ENCODE data around the gene P2RY13.

The P2RY13 gene

DNA sequence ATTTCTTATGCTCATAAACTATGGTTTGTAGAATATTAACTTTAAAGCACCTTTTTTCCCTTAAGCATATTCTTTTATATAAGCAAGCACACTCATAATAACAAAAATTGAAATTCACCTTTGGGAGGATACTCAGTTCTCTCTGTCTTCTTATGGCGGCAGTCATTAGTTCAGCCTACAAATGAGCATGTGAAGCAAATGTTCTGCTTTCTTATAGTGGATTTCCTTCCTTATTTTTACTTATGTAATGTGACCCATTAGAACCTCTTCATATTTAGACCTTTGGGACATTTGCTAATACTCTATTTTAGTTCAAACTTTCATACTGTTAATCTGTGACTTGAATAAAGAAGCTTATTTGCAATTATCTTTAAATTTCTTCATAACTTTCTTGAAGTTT is at the start of gene P2RY13:
TSS of gene P2RY13 (minus strand) at position 187 of the 400 bp plus-strand sequence. CDS start at position 166, 21 bp downstream.
- DNase-seq = no peak

DNA sequence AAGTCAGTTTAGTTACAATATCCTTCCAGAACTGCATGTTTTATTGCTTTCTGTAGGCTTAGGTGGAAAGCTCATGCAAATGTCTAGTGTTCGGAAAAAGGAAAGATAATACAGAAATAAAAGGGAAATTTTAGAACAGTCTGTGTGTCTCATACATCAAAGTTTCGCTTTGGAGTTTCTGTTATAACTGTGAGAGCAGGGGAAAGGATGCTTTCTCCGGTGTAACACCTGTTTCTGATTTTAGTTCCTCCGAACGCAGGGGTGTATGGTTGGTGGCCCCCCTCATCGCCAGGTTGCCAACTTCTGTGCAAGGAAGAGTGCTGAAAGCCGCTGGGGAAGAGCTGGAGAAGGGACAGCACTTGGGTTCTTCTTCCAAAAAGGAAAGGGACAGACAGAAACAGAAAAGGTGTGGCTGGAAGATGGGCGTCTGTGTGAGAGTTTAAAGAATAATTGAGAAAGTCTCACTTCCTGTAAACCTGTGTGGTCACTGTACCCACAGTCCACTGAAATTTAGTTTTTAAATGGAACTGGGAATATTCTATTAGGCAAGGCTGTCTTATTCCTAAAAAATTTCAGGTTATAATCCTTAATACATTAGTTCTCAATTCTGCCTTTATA is 48.5 kb upstream of the P2RY13 start:
- no peak for DNase-seq

DNA sequence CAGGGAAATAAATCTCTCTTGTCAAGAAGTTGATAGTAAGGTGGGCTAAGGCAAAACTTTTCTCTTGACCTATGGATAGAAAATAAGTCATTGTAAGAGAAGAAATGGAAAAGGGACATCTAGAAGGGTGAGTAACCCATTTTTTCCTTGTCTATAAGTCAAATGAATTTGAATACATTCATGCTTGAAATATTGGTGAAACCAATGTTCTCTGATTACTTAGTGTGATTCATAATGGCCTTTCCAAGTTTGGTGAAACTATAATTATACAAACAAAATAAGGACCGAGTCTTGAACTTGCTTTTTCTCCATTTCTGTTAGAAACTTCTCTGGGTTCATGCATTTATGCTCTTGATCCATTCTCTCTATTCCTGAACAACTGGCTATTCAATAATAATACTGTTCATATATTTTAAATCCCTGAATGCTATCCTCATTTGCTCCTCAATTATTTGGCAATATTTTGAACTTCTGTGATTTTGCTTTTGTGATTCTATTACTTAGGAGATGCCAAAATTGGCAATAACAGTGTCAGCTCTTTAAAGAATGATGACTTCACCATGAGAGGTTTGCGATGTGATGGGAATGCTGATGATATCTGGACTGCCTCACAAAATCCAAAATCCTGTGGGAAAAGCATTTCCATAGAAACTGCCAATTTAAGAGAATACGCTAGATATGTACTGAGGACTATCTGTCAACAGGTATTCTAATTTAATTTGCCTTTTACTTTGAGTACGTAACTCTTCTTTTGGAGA is 42.9 kb upstream of the P2RY13 start:
- no peak for DNase-seq

DNA sequence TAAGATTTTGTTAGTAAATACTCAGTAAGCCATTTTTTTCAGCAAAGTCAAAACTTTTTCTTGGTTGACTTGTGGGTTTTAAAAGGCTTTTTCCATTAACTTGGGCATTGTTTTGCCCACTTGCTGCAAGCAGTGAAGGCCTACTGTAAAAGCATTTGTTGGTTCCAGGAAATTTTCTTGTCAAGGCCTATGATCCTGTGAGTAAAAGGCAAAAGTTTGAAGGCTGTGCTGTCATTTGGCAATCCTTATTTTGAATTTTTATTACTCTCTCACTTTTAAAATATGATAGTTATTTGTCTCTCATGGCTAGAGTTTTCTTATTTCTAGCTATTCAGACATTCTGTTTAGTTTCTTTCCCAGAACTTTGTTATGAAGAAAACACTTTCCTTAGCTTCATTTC is 42.2 kb upstream of the P2RY13 start:
- no peak for DNase-seq

DNA sequence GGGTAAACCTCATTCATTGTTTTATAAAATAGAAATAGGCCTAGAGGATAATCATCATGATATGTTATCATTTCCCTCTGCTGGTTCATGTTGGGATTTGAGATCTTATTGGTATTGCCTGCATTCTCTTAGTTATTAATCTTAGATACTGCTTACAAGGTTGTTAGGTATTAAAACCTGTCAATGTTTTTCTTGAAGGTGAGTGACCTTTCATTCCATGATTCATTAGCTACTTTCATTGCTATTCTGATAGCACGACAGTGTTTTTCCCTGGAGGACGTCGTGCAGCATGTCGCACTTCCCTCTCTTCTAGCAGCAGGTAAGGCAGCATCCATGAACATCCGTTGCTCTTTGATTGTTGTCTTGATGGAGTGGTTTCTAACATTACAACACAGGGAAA is 38.1 kb upstream of the P2RY13 start:
- DNase-seq = no peak

DNA sequence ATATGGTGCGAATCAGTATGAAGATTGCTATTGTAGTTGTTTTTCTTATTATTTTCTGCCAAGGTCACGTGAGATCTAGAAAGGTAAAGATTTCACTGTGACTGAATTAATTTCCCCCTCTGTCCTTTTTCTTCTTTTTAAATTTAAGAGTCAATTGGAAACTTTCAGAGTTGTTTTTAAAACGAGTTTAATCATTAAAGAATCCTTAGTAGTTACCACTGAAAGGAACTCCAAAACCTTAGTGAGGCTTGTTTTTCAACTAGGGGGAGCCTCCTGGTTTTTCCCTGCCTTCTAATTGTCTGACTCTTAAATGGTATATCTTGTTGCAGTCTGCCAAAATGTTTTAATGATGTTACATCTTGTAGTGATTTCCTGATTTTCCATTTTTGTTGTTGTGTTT is 37.6 kb upstream of the P2RY13 start:
- DNase-seq = no peak

DNA sequence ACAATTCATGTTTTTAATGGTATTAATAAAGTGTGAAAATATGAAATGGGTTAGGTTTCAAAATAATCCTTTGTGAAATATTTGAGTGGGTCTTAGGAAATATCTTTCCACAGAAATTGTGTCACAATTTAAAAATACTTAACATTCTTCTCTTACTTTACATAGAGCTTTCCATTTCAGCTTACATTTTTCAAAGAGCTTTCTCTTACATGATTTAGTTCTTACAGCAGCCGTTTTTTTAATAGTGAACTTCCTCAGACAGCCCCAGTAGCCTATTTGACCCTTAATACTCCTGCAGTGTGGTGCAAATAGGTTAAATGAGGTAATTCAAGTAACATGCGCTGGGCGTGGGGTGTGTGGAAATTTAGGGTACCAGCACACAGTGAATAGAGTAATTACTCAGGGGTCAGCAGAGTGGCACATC is 33.4 kb upstream of the P2RY13 start:
- no peak for DNase-seq

DNA sequence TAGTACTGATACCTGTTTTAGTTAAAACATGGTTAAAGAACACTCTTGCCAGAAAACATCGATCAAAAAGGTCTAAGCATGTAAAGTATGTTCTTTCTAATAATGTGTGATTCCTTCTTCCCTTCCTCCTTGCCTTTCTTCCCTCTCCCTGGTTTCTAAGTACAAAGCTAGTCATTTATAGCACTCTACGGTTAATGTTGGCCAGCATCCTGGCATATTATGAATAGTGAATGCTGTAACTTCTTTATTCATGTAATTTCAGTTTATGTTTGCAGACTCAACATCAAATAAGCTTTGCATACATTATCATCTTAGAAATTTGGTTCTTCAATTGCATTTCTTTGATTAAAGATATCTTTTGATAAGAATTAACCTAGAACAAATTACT is 28.1 kb upstream of the P2RY13 start:
- no peak for DNase-seq

DNA sequence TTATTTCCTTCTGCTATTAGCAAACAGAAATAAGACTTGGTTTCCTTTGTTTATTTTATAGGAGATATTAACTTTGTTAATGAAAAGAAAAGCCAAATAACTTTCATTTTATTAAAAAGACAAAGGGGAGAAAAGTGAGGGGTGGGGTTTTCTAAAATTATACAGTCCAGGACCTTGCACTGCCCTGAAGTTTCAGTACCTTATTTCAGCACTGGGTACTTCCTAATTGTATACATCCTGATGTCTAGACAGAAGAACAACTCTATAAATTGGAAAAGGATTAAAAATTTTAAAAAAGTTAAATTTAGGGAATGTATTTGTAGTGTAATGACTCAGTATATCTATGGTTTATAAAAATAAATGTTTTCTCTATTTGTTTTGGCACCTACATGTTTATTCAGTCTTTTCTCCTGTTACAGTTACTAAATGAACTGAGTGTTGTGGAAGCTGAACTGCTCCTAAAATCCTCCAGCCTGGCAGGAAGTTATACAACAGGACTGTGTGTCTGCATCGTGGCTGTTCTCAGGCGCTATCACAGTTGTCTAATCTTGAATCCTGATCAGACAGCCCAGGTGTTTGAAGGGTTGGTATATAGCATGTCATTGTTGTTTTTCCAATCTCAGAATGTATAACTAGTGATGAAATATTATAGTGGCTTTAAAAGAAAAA is 27.6 kb upstream of the P2RY13 start:
- no peak for DNase-seq

DNA sequence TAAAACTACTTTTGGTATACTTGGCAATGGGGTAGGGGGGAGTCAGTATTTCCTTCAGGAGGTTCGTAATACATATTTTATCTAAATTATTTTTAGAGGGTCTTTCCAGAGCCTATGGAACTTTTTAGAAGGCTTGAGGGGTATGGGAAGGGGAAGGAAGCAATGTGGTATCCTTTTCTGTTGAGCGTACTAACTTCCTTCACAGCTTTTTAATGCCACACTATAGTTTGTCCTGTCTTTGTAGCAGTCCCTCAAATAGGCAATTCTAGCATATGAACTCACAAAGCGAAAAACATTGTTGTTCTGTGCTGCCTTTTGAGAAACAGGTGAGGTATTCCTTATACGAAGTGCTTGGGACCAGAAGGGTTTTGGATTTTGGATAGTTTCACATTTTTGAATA is 22.3 kb upstream of the P2RY13 start:
- no peak for DNase-seq

DNA sequence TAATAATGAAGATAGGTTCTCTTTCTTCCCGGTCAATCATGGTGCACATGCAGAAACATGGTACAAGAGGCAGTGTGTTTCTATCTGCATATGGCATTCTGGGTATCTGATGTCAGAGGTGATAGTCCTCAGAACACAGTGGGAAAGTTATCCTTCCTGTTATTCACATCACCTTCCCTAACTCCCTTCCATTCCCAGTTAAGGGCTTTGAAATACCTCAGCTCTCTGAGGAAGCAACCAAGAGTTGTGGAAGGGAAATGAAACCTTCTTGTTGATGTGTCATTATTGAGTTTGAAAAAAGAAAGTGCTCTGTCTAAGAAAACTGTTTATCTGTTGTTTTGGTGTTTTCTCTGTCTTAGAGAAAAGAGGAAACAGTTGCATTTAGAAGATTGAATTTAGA is 21.9 kb upstream of the P2RY13 start:
- DNase-seq = no peak

DNA sequence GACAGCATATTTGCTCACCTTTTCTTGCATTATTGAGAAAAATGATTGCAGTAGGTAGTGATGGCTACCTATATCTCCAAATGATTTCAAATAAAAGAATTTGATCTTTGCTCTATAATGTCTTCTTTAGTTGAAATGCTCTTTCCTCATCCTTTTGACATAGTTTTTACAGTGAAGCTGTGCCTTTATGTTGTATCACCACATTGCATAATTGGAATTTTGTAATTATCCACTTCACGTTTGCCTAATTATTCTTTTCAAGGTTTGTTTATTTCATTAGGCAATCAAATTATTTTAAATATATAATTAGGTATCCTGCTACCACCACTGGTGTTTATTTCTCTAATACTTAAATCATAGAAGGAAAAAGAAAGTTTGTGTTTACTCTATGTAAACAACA is 21.3 kb upstream of the P2RY13 start:
- no peak for DNase-seq

DNA sequence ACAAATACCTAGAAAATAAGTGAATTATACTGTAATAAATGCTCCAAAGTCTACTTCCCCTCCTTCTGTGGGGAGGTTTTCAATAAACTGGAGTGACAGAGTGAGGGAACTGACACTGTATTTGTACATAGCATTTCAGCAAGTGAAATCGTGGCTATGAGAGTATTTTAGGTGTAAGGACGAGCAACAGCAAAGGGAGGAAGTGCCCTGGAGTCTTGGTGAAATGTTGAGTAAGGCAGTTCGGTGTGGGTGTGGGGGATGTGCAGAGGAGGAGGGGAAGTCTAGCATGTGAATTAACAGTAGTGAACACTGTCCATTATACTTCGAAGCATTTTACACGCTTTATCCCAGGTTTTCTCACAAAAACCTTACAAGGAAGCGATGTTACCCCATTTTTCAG is 18.1 kb upstream of the P2RY13 start:
- DNase-seq = no peak

DNA sequence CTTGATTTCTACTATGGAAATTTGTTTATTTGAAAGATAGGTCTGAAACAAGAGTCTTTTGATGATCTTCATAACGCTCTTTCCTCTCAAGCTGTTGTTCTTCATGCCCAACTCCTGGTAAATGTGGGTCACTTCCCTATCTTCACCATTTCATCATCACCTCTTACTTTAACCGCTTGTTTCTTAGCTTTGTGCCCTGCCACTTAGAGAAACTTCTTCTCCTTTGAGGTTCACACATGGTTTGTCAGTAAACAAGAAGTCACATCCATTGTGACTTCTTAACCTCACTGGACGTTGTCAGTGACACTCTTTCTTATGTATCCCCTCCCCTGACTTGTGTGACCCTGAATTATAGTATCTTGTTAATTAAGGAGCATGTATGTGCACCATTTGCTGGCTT is 16.9 kb upstream of the P2RY13 start:
- DNase-seq = no peak

DNA sequence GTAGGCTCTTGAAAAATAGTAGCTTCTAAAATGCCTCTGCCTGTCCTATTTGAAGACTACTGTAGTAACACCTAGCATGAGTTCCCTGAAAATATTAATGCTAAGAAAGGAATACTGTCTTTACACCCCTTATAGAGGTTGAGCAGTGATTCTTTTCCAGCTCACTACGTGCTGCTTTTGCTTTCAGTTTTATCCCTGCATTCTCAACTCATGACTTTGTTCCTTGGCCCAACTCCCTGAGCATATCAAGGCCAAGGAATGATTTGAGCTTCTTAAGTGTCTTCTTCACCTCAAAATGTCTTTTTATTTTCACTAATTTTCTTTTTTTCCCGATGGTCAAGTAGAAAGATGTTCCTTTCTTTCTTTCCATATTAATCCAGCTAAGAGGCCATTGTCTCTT is 16.5 kb upstream of the P2RY13 start:
- DNase-seq = no peak

DNA sequence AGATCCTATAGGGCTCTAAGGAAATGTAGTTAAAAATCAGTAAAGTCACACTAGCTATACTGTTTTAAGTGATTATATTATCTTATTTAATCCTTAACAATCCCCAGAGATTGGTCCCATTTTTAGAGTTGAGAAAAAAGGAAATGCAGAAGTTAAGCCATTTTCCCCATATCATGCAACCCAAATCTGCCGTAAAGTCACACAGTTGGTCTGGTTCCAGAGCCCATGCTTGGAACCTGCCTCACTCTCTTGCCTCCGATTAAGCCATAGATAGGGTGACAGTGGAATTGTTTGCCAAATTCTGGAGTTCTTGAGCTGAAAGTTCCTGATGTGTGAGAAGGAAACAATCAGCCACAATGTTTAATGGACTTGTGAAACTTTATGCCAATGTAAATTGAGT is 2.3 kb upstream of the P2RY13 start:
- no peak for DNase-seq

DNA sequence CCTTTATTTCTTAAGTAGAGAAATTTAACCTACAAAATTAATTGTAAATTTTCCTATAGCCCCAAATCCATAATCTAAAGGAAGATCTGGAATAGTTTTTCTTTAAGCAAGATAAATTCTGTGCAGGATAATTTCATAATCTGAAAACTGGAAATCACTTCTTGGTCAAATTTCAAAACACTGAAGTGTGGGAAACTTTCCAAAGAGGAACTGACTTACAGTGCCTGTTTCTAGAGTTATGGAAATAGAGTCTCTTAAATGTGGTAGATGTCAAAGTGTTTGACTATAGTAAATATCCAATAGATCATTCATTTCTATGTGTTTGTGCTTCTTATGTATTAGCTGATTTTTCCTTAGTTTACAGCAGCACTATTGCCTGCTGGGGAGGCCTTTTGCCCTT is 1.6 kb upstream of the P2RY13 start:
- no peak for DNase-seq

DNA sequence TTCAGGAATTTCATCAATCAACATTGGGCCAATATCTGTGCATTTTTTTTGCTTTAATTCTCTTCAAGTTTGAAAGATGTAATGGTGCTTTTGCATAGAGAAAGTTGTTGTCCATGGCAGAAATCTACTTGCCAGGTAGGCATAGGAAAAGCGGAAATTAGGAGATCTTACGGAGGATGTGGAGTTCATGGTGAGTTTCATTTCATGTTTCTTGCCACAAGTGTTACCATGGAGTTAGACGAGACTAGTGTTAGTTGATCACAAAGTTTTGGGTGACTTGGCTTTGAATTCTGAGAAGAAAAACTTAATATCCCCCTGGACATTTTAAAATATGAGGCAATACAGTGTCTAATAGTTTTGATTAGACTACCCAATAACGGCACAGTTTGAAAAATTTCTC is 1.0 kb upstream of the P2RY13 start:
- DNase-seq = no peak

DNA sequence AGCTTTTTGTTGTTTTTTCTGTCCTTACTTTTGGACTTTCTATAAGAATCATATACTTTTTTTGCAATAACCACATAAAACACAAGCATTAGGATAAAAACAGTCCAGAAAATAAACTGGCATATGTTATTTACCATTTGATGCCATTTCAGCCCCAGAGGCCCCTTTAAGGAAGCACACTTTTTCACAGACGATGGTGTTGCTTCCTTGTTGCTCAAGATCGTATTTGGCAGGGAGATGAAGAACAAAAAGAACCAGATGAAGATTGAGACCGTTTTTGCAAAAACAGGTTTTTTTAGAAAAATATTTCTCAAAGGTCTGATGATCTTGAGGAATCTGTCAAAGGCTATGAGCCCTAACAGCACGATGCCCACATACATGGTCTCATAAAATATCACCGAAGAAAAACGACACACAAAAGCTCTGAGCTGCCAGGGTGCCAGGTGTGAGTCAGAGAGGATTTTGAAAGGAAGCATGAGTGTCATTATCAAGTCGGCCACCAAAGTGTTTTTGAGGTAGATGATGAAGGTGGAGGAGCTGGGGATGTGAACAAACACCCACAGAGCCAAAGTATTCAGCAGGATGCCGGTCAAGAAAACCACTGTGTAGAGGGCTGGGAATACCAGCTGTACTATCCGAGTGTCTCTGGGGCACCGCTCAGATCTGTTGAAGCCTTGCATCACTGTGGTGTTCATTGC is 902 bp downstream of the P2RY13 start:
- no peak for DNase-seq

DNA sequence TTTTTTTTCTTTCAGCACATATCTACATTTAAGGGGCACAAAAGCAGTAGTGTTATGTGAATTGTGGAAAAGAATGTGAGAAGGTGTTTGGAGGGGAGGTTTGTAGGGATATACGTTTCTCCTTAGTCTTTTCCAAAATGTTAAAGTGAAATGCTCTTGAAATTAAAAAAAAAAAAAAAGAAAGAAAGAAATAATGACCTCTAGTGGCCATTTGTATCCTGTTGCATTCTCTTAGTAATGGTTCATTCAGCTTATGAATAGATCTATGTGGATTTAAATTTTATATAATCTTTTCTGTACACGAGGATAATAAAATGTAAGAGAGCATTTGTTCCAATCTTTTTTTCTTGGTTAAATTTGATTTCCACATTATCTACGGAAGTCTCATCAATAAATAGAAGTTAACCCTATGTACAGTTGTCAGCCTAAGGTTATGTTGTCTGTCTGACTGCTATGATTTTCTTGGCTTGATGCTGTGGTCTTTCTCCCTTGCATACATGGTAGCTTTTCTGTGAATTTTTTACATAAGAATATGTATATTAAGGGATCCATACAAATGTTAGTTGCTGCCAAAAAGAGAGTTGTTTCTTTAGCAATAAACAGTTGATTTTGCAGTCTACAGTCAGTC is 1.7 kb downstream of the P2RY13 start:
- DNase-seq = no peak

DNA sequence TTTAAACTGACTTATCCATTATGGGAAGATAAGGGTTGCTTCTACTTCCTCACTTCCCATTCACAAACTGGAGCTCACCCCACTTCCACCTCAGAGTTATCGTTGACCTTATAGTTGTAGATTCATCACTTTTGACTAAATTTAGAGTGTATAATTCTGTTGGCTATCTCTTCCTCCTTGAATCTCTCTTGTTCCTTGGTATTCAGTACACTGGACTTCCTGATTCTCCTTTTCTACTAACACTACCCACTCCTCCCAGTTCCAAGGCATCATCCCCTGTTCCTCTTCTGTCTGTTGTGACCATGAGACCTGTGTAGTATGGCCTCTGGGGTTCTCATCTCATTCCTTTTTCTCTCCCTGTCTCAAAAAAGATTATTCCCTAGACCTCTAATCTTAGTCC is 6.8 kb downstream of the P2RY13 start:
- no peak for DNase-seq

DNA sequence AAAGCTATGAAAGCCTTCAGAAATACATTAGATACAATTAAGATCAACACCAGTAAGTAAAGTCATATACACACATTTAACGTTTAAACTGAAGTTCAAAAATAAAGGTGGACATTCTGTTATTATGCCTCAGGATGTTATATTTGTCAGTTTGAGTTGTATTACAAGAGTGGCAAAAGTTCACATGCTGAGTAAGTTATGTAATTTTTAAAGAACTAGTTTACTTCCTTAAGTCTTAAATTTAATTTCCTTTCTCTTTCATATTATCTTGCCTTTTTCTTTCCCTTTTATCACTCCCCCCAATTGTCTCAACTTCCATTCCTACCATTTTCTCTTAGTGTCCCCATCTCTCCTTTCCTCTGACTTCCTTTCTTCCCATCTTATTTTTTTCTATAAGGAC is 7.8 kb downstream of the P2RY13 start:
- no peak for DNase-seq

DNA sequence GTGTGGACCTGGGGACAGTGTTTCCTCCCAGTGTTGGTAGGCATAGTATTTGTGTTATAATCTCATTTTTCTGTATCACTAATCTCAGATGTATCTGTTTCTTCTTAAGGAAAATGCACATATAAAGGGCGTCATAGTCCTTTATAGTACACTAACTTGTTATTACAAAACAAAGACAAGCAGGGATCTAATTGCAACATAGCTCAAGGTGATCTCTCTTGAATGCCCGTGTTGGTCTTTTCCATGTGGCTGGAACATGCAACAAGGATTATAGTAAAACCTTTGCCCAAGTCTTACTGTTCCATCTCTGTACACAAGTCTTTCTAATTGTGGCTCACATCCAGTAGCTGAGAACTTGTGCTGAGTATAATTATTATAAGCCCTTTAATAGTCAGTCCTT is 9.2 kb downstream of the P2RY13 start:
- no peak for DNase-seq

Measured in activated naive CD4-positive, alpha-beta T cell (primary cell).